Bronchial epithelial cell (primary cell): ENCODE data around the gene CARNS1. TPM values are rescaled to one million over a fixed set of nuclear protein-coding genes. Genes with fewer than 3 reads are reported as not detected.

Experiments
- DNase-seq: peaks from one replicate; pipeline ENCODE4 v3.0.0-alpha.2; 2010; ENCODE audit warnings: low read depth
- FAIRE-seq: peaks from 2 replicates; lab custom pipeline; 2011; peaks lifted over from hg19 to GRCh38; lab: Jason Lieb, UNC
- H3K27me3 ChIP-seq: 2 replicates; pipeline ENCODE4 v1.5.1; 2011; ENCODE audit warnings: low read length; ENCODE audit not compliant: control insufficient read depth, insufficient read depth
- H3K36me3 ChIP-seq: 2 replicates; pipeline ENCODE4 v1.5.1; 2011; ENCODE audit warnings: low read length; ENCODE audit not compliant: control insufficient read depth, insufficient read depth
- H3K4me3 ChIP-seq: 2 replicates; pipeline ENCODE4 v1.5.1; 2011; ENCODE audit warnings: mild to moderate bottlenecking, low read depth, low read length, control low read depth
- total RNA-seq: library from RNA; depleted of rRNA; stranded (reverse); fragments of >200 nt; gene quantifications from 2 replicates; pipeline ENCODE4 v1.2.1, GENCODE V29; 2014
- TF ChIP-seq, protein P1 (sequence below): IDR thresholded peaks from 2 replicates; pipeline ENCODE4 v1.5.1; 2011; ENCODE audit warnings: mild to moderate bottlenecking, moderate library complexity, low read length, control low read depth, inconsistent platforms; ENCODE audit not compliant: insufficient read depth, severe bottlenecking

Gene CARNS1
- total RNA-seq, 1 donor from 2014 or later = under 0.01 TPM

- TF ChIP-seq, protein P1, sequence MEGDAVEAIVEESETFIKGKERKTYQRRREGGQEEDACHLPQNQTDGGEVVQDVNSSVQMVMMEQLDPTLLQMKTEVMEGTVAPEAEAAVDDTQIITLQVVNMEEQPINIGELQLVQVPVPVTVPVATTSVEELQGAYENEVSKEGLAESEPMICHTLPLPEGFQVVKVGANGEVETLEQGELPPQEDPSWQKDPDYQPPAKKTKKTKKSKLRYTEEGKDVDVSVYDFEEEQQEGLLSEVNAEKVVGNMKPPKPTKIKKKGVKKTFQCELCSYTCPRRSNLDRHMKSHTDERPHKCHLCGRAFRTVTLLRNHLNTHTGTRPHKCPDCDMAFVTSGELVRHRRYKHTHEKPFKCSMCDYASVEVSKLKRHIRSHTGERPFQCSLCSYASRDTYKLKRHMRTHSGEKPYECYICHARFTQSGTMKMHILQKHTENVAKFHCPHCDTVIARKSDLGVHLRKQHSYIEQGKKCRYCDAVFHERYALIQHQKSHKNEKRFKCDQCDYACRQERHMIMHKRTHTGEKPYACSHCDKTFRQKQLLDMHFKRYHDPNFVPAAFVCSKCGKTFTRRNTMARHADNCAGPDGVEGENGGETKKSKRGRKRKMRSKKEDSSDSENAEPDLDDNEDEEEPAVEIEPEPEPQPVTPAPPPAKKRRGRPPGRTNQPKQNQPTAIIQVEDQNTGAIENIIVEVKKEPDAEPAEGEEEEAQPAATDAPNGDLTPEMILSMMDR = no peak
- peaks cover 3% of the 10 kb centered on the region for H3K36me3 ChIP-seq
- FAIRE-seq = no peak
- no peak overlapping the region for H3K4me3 ChIP-seq
- H3K27me3 ChIP-seq = no peaks in the 10 kb centered on the region
- DNase-seq = no peak
Observed at GRCh38 chr11:67368621-67369020, 46.9 kb upstream of the CARNS1 start.

DNA sequence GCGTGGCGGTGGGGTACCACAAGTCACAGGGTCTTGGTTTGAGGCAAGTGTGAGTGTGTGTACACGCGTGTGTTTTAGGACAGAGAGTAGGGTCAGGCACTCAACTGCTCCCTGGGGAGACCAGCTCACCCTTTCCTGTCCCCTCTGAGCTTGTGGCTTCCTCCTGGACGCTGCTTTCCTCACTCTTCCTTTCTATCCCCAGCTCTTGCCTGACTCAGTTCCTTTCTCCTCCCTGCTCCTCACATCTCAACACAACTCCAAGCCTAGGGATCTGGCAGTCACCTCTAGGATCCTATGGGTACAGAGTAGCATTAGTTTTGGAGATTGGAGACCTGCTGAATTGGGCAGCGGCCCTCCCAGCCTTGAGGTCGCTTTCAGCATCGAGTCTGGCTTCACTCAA is 46.2 kb upstream of the CARNS1 start:
- TF ChIP-seq, protein P1 = no peak
- no peak overlapping the region for H3K4me3 ChIP-seq
- FAIRE-seq (no peak), DNase-seq (no peak)
- H3K27me3 ChIP-seq = no peaks in the 10 kb centered on the region
- peaks cover 3% of the 10 kb centered on the region for H3K36me3 ChIP-seq

DNA sequence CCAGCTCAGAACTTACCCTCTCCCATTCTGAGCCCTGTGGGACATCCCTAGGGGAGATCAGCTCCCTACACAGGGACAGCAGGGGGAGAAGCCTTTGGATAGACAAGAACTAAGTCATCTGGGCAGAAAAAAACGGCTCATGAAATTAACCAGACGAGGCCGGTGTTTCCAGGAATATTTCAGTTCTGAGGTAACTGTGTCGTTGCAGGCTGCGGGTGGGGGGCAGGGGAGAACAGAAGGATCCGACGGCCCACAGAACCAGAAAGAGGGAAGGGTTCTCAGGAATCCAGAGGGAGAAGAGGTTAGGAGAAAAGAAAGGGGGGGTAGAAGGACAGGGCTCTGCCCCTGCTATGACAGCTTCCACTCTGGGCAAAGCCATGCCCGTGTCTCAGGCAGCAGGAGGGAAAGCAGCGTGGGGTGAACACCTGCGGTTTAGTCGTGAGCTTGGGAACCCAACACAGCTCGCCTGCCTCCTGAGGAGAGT is 45.6 kb upstream of the CARNS1 start:
- peaks cover 3% of the 10 kb centered on the region for H3K36me3 ChIP-seq
- no peak overlapping the region for H3K4me3 ChIP-seq
- TF ChIP-seq, protein P1 = no peak
- FAIRE-seq (no peak), DNase-seq (no peak)
- H3K27me3 ChIP-seq = no peaks in the 10 kb centered on the region

- Histone ChIP-seq H3K4me3 (no peak overlapping the region), H3K36me3 (peaks cover 2% of the 10 kb centered on the region), H3K27me3 (no peaks in the 10 kb centered on the region)
- TF ChIP-seq, protein P1 = no peak
- FAIRE-seq (no peak), DNase-seq (no peak)
Observed at GRCh38 chr11:67370351-67371076, 45.0 kb upstream of the CARNS1 start.

DNA sequence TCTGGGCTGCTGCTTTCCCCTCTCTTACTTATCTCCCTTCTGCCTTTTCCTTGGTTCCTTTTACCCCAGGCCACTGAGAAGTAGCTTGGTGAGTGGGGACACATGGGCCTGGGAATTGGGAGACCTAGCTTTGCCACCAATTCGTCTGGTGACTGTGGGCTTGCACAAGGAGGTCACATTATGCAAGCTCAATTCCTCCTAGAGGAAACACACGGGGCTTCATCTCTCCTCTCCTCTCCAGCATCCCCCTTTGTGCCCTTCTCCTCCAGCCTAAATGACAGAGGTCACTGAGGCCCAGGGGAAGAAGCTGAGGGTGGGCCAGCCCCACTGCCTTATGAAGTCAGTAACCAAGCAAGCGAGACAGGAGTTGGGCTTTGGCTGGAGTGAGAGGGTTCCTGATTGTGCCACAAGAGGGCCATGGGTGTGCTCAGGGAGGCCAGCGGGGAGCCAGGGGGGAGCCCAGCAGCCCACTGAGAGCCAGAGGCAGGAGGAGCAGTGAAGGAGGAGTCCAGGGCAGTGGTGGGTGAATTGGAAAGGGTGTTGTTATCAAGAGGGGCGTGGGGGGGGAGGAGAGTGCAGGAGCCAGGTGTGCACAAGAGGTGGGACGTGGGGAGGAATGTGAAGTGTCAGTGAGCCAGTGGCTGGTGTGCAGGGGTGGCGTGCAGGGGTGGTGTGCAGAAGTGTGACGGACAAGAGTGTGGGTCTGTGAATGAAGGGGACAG is 44.1 kb upstream of the CARNS1 start:
- Histone ChIP-seq H3K4me3 (peak overlapping the region; percentile 62), H3K27me3 (no peaks in the 10 kb centered on the region), H3K36me3 (no peaks in the 10 kb centered on the region)
- TF ChIP-seq, protein P1 = peak; percentile 74
- DNase-seq (peak; percentile 41), FAIRE-seq (no peak)
